ENCODE measurements around the gene LTB4R. TPM values are rescaled to one million over a fixed set of nuclear protein-coding genes. Genes with fewer than 3 reads are reported as not detected.
A peak's percentile ranks its signal among the peaks of the same experiment; 100 is the strongest.
"Not testable (repeated sequence)": the region's sequence is repeated elsewhere in the genome, so short reads cannot be mapped to it uniquely, and the experiment has no call there.

LTB4R gene
- total RNA-seq, 4 donors from 2014 or later: 0.13 to 2.2 (median 0.75) TPM

GRCh38 chr14:24325041-24325530, 13.8 kb downstream of the LTB4R start:
- H3K27me3 ChIP-seq: no peaks in the 10 kb centered on the region
- no peak for TF ChIP-seq CTCF (IDR thresholded peaks at IDR 0.05 in 4 of 5, conservative IDR thresholded peaks at IDR 0.05 in 1 of 5)
- intact Hi-C loops (cut with DNase I; ENCODE audit: low total_unique reads) (no loop called here), in situ Hi-C loops (cut with MboI; ENCODE audit: low sequenced_read_pairs in 4 of 4) (no loop called here)
- no peaks in the 10 kb centered on the region for H3K4me1 ChIP-seq
- H3K27ac ChIP-seq: no peak overlapping the region
- H3K36me3 ChIP-seq: no peaks in the 10 kb centered on the region
- no peak overlapping the region for H3K4me3 ChIP-seq
- H3K9me3 ChIP-seq: no peaks in the 10 kb centered on the region
- DNase-seq (no peak), ATAC-seq (no peak)

GRCh38 chr14:24325963-24326362, 14.7 kb downstream of the LTB4R start:
- intact Hi-C loops (cut with DNase I; ENCODE audit: low total_unique reads): no loop called here
- no peak for TF ChIP-seq CTCF (IDR thresholded peaks at IDR 0.05 in 4 of 5, conservative IDR thresholded peaks at IDR 0.05 in 1 of 5)
- TF ChIP-seq POLR2A (IDR thresholded peaks at IDR 0.05): no peak
- ATAC-seq (no peak), DNase-seq (no peak)
- H3K27me3 ChIP-seq: no peaks in the 10 kb centered on the region
- no peaks in the 10 kb centered on the region for H3K36me3 ChIP-seq
- H3K4me3 ChIP-seq: no peak overlapping the region
- H3K27ac ChIP-seq: no peak overlapping the region
- H3K4me1 ChIP-seq: no peaks in the 10 kb centered on the region
- in situ Hi-C loops (cut with MboI; ENCODE audit: low sequenced_read_pairs in 4 of 4): no loop called here
- no peaks in the 10 kb centered on the region for H3K9me3 ChIP-seq

- TF ChIP-seq CTCF (IDR thresholded peaks at IDR 0.05 in 4 of 5, conservative IDR thresholded peaks at IDR 0.05 in 1 of 5) (no peak), POLR2A (IDR thresholded peaks at IDR 0.05) (no peak)
- intact Hi-C loops (cut with DNase I; ENCODE audit: low total_unique reads) (no loop called here), in situ Hi-C loops (cut with MboI; ENCODE audit: low sequenced_read_pairs in 4 of 4) (no loop called here)
- DNase-seq: no peak
- Histone ChIP-seq H3K4me3 (no peak overlapping the region), H3K36me3 (no peaks in the 10 kb centered on the region), H3K27me3 (peaks cover under 1 to 1% (median under 1%) of the 10 kb centered on the region in 3 donors), H3K9me3 (no peaks in the 10 kb centered on the region), H3K4me1 (peaks cover 3 to 4% of the 10 kb centered on the region in 2 donors), H3K27ac (no peak overlapping the region)
- ATAC-seq: no peak
Observed at GRCh38 chr14:24327303-24327702, 16.0 kb downstream of the LTB4R start.

GRCh38 chr14:24327914-24328313, 16.6 kb downstream of the LTB4R start:
- peaks cover 9 to 10% of the 10 kb centered on the region in 2 donors for H3K4me1 ChIP-seq
- H3K9me3 ChIP-seq; H3K4me3 ChIP-seq; H3K36me3 ChIP-seq; H3K27me3 ChIP-seq; in situ Hi-C loops (cut with MboI; ENCODE audit: low sequenced_read_pairs in 4 of 4); ATAC-seq; intact Hi-C loops (cut with DNase I; ENCODE audit: low total_unique reads); H3K27ac ChIP-seq: not testable (repeated sequence)
- peak in 1 of 2 donors; percentile 46 for DNase-seq
- TF ChIP-seq CTCF (IDR thresholded peaks at IDR 0.05 in 4 of 5, conservative IDR thresholded peaks at IDR 0.05 in 1 of 5): peak; percentile 25 to 65 (median 57)

- ATAC-seq: no peak
- intact Hi-C loops (cut with DNase I; ENCODE audit: low total_unique reads) (no loop called here), in situ Hi-C loops (cut with MboI; ENCODE audit: low sequenced_read_pairs in 4 of 4) (no loop called here)
- Histone ChIP-seq H3K27ac (no peak overlapping the region), H3K27me3 (peaks cover 10 to 17% (median 17%) of the 10 kb centered on the region in 3 donors), H3K36me3 (no peaks in the 10 kb centered on the region), H3K4me3 (no peak overlapping the region), H3K4me1 (peaks cover 9 to 20% of the 10 kb centered on the region in 2 donors), H3K9me3 (no peaks in the 10 kb centered on the region)
- TF ChIP-seq POLR2A (IDR thresholded peaks at IDR 0.05) (no peak), CTCF (IDR thresholded peaks at IDR 0.05 in 4 of 5, conservative IDR thresholded peaks at IDR 0.05 in 1 of 5) (no peak)
- DNase-seq: no peak
Observed at GRCh38 chr14:24329073-24329663, 17.9 kb downstream of the LTB4R start.

All from gastrocnemius medialis (tissue), 4 donors.